NCI-H524 treated with DMSO at 0.1 percent for 48 hours (cell line): Measurements from ENCODE around the gene TAC3.
"Not testable (repeated sequence)": the region's sequence is repeated elsewhere in the genome, so short reads cannot be mapped to it uniquely, and the experiment has no call there.

Source experiments
- DNase-seq: peaks from one replicate; lab custom pipeline; 2025; lab: John Stamatoyannopoulos, UW

TAC3 gene

GRCh38 chr12:57033431-57033830, 17.1 kb upstream of the TAC3 start:
- DNase-seq, result no peak

- DNase-seq, result no peak
These were observed 15.5 kb upstream of the TAC3 start for GRCh38 chr12:57031789-57032188.

- peak; percentile 8 for DNase-seq
These were observed 14.9 kb upstream of the TAC3 start for GRCh38 chr12:57031138-57031725.

- DNase-seq, result peak; percentile 53
These were observed 13.1 kb upstream of the TAC3 start for GRCh38 chr12:57029457-57029856.

GRCh38 chr12:57027805-57028153, 11.4 kb upstream of the TAC3 start:
- peak; percentile 57 for DNase-seq

GRCh38 chr12:57027011-57027804, 10.9 kb upstream of the TAC3 start:
- DNase-seq, result no peak

GRCh38 chr12:57025196-57025595, 8.9 kb upstream of the TAC3 start:
- peak; percentile 63 for DNase-seq

GRCh38 chr12:57022324-57022723, 6.0 kb upstream of the TAC3 start:
- DNase-seq, result not testable (repeated sequence)

- no peak for DNase-seq
These were observed 3.8 kb upstream of the TAC3 start for GRCh38 chr12:57019983-57020719.

GRCh38 chr12:57018906-57019305, 2.6 kb upstream of the TAC3 start:
- DNase-seq, result no peak

- not testable (repeated sequence) for DNase-seq
These were observed 2.0 kb upstream of the TAC3 start for GRCh38 chr12:57018353-57018752.

- no peak for DNase-seq
These were observed 3.5 kb downstream of the TAC3 start for GRCh38 chr12:57012600-57013465.

- DNase-seq, result no peak
These were observed 4.6 kb downstream of the TAC3 start for GRCh38 chr12:57011438-57012424.

- DNase-seq, result no peak
These were observed 5.6 kb downstream of the TAC3 start for GRCh38 chr12:57010627-57011247.

GRCh38 chr12:57009949-57010626, 6.2 kb downstream of the TAC3 start:
- no peak for DNase-seq

- peak; percentile 15 for DNase-seq
These were observed 8.2 kb downstream of the TAC3 start for GRCh38 chr12:57008178-57008577.

- DNase-seq, result no peak
These were observed 9.4 kb downstream of the TAC3 start for GRCh38 chr12:57006809-57007475.

- no peak for DNase-seq
These were observed 10.1 kb downstream of the TAC3 start, which contains the start of gene ZBTB39 for GRCh38 chr12:57005980-57006808. ZBTB39 (minus strand) TSS chr12:57006546; CDS start chr12:57004917, 1,629 bp downstream.
